Stimulated activated CD4-positive, alpha-beta T cell treated with anti-CD3 and anti-CD28 coated beads, Interleukin-4, amount 100 ng/mL, for 1 hour (primary cell): ENCODE data around the gene OMP.
"Not testable (repeated sequence)": the region's sequence is repeated elsewhere in the genome, so short reads cannot be mapped to it uniquely, and the experiment has no call there.

ENCODE experiments used
- DNase-seq: peaks from one replicate; pipeline ENCODE4 v3.0.0-alpha.2; 2020

OMP gene

GRCh38 chr11:77102246-77103210, at the start of gene OMP:
Gene OMP (plus strand): TSS chr11:77102840. CDS start chr11:77102840, 0 bp downstream.
- DNase-seq, result no peak

DNA sequence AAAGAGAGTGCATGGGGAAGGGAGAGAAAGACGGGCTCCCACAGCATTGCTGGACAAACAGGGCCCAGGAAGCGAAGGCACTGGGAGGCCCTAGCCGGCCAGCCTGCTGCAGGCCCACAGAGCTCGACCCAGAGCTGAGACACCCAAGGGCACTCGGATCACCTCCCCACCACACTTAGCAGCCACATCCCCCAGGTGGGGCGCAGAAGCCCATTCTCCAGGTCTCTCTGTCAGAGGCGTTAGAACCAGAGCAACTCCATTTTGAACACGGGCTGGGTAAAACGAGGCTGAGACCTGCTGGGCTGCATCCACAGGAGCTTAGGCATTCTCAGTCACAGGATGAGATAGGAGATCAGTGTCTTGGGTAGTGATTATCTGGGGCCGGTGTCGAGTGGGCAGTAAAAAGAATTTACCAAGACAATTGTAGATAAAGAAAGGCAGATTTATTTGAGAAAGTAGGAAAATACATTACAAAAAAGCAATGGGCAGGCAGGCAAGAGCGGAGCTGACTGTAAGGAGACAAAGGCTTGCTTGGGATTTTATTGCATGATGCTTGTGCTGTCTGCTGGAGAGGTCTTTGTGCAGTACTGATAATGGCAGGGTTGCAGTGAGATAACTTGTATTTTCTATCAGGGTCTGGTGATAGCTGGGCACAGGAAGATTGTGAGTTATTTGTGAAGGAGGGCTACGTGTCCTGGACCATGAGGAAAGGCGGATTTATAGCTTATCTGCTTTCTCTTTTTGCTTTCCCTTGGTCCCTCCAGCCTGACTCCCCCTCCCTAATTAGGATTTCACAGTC, 49.2 kb upstream of the OMP start:
- no peak for DNase-seq

- DNase-seq, result no peak
Measured at GRCh38 chr11:77054084-77054483, 48.6 kb upstream of the OMP start.

DNA sequence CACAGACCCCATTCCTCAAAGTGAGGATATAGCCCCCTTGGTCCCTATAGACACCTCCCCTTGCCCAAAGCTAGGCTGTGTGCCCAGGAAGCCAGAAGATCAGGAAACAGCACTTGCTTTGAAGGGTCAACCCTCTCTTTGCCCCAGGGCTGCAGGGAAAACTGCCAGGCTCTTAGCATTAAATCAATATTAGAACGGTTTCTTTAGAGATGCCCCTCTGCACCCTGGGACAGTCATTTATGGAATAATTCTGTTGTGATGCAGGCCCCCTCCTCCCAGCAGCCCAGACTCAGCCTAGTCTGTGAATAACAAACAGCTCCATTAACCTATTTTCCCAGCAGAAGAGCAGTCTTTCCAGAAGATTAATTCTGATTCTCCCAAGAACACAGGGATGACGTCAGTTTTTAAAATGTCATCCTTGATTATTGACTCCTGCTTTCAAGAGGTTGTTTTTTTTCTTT, 47.5 kb upstream of the OMP start:
- no peak for DNase-seq

GRCh38 chr11:77055913-77056312, 46.7 kb upstream of the OMP start:
- DNase-seq, result no peak

DNA sequence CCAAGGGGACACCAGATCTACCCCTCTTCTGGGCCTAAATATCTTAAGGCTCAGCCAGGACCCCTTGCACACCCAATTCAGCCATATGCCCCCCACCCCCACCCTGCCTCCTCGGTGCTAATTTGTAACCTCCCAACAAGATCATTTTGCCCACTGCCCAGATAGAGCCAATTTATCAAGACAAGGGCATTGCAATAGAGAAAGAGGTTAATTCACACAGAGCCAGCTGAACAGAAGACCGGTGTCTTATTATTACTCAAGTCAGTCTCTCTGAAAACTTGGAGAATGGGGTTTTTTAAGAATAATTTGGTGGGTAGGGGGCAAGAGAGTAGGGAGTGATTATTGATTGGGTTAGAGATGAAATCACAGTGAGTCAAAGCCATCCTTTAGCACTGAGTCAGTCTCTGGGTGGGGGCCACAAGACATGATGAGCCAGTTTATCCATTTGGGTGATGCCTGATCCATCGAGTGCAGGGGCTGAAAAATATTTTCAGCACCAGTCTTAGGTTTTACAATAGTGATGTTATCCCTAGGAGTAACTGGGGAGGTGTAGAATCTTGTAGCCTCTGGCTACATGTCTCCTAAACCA, 45.7 kb upstream of the OMP start:
- no peak for DNase-seq

DNA sequence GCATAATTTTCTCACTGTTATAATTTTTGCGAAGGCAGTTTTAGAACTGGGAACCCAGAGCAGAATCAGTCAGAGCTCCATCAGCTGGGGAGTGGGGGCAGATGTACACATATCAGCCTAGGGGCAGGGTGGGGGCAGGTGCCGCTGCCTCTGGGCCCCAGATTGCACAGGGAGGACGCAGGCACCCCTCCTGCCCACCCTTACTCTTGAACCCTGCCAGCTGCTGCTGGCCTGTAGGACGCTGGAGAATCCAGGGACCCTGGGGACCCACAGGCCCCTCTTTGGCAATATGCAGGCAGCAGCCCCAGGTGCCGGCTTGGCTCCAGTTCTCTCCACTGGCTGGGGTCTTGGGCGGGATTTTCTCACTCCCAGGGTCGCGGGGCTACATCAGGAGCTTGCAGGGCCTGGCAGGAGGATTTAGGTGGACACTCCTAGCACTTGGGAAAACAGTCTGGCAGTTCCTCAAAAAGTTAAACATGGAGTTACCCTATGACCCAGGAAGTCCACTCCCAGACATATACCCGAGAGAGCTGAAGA, 44.6 kb upstream of the OMP start:
- DNase-seq, result no peak

DNA sequence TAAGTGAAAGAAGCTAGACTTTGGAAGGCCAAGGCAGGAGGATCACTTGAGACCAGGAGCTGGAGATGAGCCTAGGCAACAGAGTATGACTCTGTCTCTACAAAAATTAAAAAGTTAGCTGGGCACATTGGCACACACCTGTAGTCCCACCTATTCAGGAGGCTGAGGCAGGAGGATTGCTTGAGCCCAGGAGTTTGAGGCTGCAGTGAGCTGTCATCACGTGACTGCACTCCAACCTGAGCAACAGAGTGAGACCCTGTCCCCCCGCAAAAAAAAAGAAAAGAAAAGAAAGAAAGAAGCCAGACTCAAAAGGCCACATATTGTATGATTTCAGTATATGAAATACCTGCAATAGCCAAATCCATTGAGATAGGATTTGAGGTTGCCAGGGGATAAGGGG, 43.7 kb upstream of the OMP start:
- no peak for DNase-seq

DNA sequence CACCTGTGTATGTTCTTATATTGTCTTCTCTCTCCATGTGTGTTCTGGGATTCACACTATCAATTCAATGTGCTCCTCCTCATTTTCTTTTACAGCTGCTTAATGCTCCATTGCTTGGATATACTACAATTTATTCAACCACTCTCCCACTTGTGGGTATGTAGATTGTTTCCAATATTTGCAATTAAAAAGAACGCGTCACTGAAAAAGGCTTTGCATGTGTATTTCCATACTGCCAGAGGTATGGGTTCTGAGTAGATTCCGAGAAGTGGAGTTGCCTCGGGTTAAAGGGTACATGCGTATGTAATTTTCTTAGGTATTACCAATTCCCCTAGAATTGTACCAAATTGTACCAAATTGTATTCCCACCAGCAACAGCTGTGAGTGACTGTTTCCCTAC, 42.8 kb upstream of the OMP start:
- no peak for DNase-seq

- no peak for DNase-seq
Measured at GRCh38 chr11:77060234-77060633, 42.4 kb upstream of the OMP start.

GRCh38 chr11:77061258-77061657, 41.4 kb upstream of the OMP start:
- DNase-seq, result not testable (repeated sequence)

- DNase-seq, result no peak
Measured at GRCh38 chr11:77062924-77063323, 39.7 kb upstream of the OMP start.

GRCh38 chr11:77063407-77063806, 39.2 kb upstream of the OMP start:
- no peak for DNase-seq

- DNase-seq, result no peak
Measured at GRCh38 chr11:77063861-77064260, 38.8 kb upstream of the OMP start.

DNA sequence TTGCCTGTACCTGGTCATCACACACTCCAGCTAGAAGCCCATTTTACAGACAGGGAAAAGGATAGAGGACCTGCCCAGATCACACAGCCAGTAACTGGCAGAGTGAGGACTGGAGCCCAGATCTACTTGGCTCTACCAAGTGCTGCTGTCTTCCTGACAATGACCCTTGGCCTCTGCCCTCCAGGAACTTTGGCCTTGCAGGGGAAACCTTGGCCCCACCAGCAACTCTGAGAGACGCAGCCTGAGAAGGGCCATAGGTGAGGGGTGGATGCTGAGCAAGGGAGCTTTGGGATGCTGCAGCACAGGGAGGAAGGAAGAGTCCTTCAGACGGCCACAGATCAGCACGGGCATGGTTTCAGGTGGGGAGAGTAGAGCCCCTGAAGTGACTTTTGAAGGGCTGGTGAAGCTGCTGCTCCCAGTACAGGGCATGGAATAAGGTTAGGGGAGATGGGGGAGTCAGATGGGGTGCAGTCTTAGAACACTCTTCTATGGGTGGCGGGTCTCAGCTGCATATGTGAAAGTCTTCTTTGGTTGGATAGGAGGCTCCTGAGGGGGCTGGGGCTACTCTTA, 37.9 kb upstream of the OMP start:
- no peak for DNase-seq

GRCh38 chr11:77065878-77066228, 36.8 kb upstream of the OMP start:
- peak; percentile 18 for DNase-seq

DNA sequence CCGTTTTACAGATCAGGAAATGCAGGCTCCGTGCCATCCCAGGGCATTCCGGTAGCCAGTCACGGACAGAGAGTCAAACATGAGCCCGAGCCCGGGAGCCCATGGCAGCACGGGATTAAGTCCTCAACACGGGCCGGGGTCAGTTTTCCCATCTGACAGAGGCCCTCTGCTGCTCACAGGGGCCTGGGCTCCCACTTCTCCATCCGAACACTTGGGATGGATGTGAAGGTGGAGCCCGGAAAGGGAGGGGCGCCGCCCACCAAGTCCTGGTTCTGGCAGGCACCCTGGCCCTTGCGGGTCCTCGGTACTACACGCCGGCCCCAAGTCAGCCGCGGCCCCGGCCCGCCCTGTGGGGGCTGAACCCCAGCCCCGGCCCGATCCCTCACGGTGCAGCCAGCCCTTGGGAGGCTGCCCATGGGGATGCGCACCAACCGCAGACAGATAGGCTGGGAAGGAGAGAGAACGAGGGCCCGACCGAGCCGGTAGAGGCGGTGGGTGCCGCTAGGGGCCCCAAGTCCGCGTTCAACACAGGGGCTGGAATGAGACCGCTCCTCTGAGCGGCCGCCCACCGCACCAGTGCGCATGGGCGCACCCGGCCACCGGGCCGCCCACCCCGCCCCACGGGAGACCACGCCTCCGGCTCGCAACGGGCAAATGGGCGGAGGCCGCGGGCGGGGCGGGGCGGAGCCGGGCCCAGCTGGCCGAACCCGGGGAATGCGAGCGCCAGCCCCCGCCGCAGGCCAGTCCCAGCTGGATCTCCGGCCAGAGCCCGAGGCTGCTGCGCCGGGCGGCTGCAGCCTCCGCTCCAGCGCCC, 36.2 kb upstream of the OMP start, which contains the start of gene CAPN5:
Gene CAPN5 (plus strand): TSS at position 743 of the 814 bp plus-strand sequence. CDS start 17,916 bp downstream, outside the sequence.
- peak; percentile 91 for DNase-seq

DNA sequence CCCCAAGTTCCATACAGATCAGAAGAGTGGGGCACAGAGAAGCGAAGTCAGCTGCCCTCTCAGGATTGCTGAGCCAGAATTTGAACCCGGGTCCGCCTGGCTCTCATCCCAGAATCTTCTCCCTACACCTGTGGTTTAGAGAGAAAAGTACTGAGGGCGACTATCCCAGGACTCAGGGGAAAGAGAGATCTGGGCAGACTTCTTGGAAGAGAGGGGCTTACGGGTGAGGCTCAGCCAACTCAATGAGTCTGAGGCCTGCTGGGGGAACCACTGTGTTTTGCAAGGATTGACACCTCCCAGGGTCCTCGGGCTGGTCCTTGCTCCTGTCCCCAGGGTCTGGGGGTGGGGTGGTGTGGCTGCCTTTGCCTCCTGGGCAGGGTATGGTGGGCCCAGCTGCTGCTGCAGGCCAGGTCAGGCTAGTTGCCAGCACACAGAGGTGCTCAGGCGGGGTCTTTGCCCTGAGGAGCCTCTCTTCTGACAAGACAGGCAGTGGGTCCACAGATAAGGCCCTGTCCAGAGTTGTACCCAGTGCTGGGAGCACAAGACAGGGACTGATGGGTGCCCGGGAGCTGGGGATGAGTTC, 34.7 kb upstream of the OMP start:
- no peak for DNase-seq

DNA sequence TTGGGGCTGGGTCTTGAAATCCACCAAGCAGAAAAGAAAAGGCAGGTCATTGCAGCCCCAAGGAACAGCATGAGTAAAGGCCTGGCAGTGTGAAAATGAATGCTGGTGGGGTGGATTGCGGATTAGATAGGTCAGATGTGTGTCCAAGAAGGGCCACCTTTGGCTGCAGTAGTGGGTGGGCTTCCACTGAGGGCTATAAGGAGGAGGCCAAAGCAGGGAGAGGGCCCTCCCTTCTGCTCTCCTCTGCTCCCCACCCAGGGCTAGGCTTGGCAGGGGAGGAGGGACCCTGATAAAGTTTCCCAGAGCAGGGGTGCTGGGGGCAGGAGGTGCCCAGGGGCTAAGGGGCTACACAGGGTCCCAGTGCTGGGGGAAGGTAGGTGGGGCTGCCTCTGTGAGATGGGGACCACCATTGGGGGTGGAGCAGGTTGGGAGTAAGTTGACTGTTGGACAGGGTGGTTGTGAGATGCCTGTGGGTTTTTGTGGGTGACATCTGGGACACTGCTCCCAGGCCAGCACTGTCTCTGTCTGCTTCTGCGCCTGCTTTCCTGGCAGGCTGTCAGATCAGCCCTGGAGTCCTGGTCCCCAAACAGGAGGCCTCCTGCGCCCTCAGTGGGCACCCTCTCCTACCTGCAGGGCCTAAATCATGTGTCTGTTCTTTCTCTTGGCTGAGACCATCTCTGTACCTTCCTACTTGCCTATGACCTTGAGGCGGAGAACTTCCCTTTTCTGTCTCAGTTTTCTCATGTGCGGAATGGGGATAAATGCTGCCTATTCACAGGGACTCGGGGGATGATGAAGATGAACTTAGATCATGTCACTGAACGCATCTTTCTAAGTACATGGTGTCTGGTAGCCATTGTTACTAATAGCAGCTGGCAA, 33.9 kb upstream of the OMP start:
- no peak for DNase-seq

GRCh38 chr11:77069336-77069968, 33.2 kb upstream of the OMP start:
- DNase-seq, result no peak
